GM12878 (cell line): ENCODE measurements around the gene CYLC2. TPM values are rescaled to one million over a fixed set of nuclear protein-coding genes. Genes with fewer than 3 reads are reported as not detected.

Experiments
- KDM1A ChIP-seq: fragments of 200-600 bp; sonication (generic); IDR thresholded peaks from 2 replicates; pipeline ENCODE4 v1.6.1; 2016; ENCODE audit warnings: borderline replicate concordance
- polyA plus RNA-seq, 11 experiments: library from polyadenylated mRNA; depleted of rRNA in 4 of 11; unstranded in 6 of 11; stranded (reverse) in 5 of 11; fragments of >200 nt; fragmentation: Nextera tagmentation in 4 of 11; fragmentation: Illumina TruSeq in 1 of 11; extraction: Ambion mirVana in 4 of 11; extraction: Trizol in 1 of 11; gene quantifications; 1 replicate in 1 of 11; 2 replicates in 10 of 11; pipeline versions ENCODE4 v1.2.1 to v1.2.3, GENCODE V29; 2011 to 2016; ENCODE audit warnings: inconsistent platforms in 2 of 11, missing spikeins in 2 of 11, low read depth in 1 of 11
- small RNA-seq: library from RNA; depleted of rRNA; stranded (forward); fragments of <200 nt; gene quantifications from one replicate; pipeline ENCODE3, GENCODE V24; 2014
- total RNA-seq, 4 experiments: library from RNA; depleted of rRNA in 3 of 4; stranded (reverse); fragments of >200 nt in 3 of 4; fragmentation: Illumina TruSeq in 1 of 4; extraction: Trizol in 1 of 4; gene quantifications; 2 replicates each; pipeline versions ENCODE4 v1.2.1 to v1.2.3, GENCODE V29; 2013 to 2021
- TF ChIP-seq, protein P1 (sequence below): fragments of 450-650 bp; conservative IDR thresholded peaks from 2 replicates; pipeline ENCODE4 v1.6.1; 2017; ENCODE audit warnings: mild to moderate bottlenecking, moderate library complexity

CYLC2 gene
- total and polyA plus RNA-seq, 10 of the 15 experiments (the other 5 are each of a cell fraction or from before 2014, with no cell fraction given): not detected

DNA sequence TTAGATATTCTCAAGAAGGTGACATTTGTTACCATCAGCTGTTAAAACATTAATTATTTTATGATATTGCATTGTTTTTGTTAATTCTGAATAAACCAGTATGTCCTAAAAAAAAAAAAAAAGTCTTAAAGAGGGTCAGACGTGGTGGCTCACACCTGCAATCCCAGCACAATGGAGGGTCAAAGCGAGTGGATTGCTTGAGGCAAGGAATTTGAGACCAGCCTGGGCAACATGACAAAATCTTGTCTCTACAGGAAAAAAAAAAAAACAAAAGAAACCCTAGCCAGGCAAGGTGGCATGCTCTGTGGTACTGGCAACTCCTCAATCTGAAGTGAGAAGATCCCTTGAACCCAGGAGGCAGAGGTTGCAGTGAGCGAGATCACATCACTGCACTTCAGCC lies 46.8 kb downstream of the CYLC2 start (continued):
- TF ChIP-seq, protein P1, sequence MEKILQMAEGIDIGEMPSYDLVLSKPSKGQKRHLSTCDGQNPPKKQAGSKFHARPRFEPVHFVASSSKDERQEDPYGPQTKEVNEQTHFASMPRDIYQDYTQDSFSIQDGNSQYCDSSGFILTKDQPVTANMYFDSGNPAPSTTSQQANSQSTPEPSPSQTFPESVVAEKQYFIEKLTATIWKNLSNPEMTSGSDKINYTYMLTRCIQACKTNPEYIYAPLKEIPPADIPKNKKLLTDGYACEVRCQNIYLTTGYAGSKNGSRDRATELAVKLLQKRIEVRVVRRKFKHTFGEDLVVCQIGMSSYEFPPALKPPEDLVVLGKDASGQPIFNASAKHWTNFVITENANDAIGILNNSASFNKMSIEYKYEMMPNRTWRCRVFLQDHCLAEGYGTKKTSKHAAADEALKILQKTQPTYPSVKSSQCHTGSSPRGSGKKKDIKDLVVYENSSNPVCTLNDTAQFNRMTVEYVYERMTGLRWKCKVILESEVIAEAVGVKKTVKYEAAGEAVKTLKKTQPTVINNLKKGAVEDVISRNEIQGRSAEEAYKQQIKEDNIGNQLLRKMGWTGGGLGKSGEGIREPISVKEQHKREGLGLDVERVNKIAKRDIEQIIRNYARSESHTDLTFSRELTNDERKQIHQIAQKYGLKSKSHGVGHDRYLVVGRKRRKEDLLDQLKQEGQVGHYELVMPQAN: no peak
- no peak for TF ChIP-seq KDM1A

Small RNA genes lying within 50 kb of the gene (small RNA-seq; reads per million reads assigned to genes)
- not detected for gene AL589823.1
